ENCODE data around the gene MOSPD3.

- TF ChIP-seq POLR2AphosphoS5 (IDR thresholded peaks at IDR 0.05; ENCODE audit: insufficient read depth in 1 of 2, low read depth in 1 of 2) = no peak
- no peak for TF ChIP-seq CTCF (IDR thresholded peaks at IDR 0.05)
Observed at GRCh38 chr7:100641463-100641859, 29.1 kb downstream of the MOSPD3 start, which contains the start of gene TFR2.
